Parathyroid adenoma (tissue), 2 donors: ENCODE data around the gene OAT.

Source experiments
- H2AFZ ChIP-seq: fragments of 300-600 bp; sonication (generic); one replicate; pipeline ENCODE4 v1.7.0; 2017; ENCODE audit warnings: antibody characterized with exemption, mild to moderate bottlenecking
- H3K27ac ChIP-seq: fragments of 300-600 bp; sonication (generic); one replicate; pipeline ENCODE4 v1.7.0; 2017
- H3K27me3 ChIP-seq: fragments of 300-600 bp; sonication (generic); one replicate; pipeline ENCODE4 v1.7.0; 2017; ENCODE audit warnings: low read length; ENCODE audit not compliant: control insufficient read depth, insufficient read depth
- H3K36me3 ChIP-seq: fragments of 300-600 bp; sonication (generic); one replicate; pipeline ENCODE4 v1.7.0; 2017; ENCODE audit warnings: low read length; ENCODE audit not compliant: control insufficient read depth, insufficient read depth
- H3K4me1 ChIP-seq: fragments of 300-600 bp; sonication (generic); one replicate; pipeline ENCODE4 v1.7.0; 2017; ENCODE audit warnings: control low read depth
- H3K4me2 ChIP-seq: fragments of 300-600 bp; sonication (generic); one replicate; pipeline ENCODE4 v1.7.0; 2017; ENCODE audit warnings: low read length
- H3K4me3 ChIP-seq: fragments of 300-600 bp; sonication (generic); one replicate; pipeline ENCODE4 v1.7.0; 2017; ENCODE audit warnings: low read depth, low read length
- H3K79me2 ChIP-seq: fragments of 300-600 bp; sonication (generic); one replicate; pipeline ENCODE4 v1.7.0; 2017; ENCODE audit warnings: control low read depth
- H3K9ac ChIP-seq: fragments of 300-600 bp; sonication (generic); one replicate; pipeline ENCODE4 v1.7.0; 2017; ENCODE audit warnings: mild to moderate bottlenecking
- H3K9me3 ChIP-seq: fragments of 300-600 bp; sonication (generic); one replicate; pipeline ENCODE4 v1.7.0; 2017; ENCODE audit warnings: low read length; ENCODE audit not compliant: control insufficient read depth
- CTCF ChIP-seq: fragments of 300-600 bp; sonication (generic); IDR thresholded peaks from one replicate; pipeline ENCODE4 v1.7.0; 2017; ENCODE audit warnings: antibody characterized with exemption, mild to moderate bottlenecking
- donor health status: primary hyperparathyroidism.

OAT gene

GRCh38 chr10:124407456-124407855, 11.3 kb downstream of the OAT start:
- no peaks in the 10 kb centered on the region for H3K9me3 ChIP-seq
- no peaks in the 10 kb centered on the region for H3K79me2 ChIP-seq
- H3K27ac ChIP-seq = no peak overlapping the region
- no peak overlapping the region for H3K9ac ChIP-seq
- no peaks in the 10 kb centered on the region for H3K27me3 ChIP-seq
- no peaks in the 10 kb centered on the region for H3K4me1 ChIP-seq
- no peak overlapping the region for H3K4me3 ChIP-seq
- no peak for TF ChIP-seq CTCF
- H3K4me2 ChIP-seq = no peak overlapping the region
- no peak overlapping the region for H2AFZ ChIP-seq
- no peaks in the 10 kb centered on the region for H3K36me3 ChIP-seq

- Histone ChIP-seq H3K4me1 (no peaks in the 10 kb centered on the region), H3K27ac (no peak overlapping the region), H3K9ac (no peak overlapping the region), H3K79me2 (no peaks in the 10 kb centered on the region), H3K36me3 (no peaks in the 10 kb centered on the region), H2AFZ (no peak overlapping the region), H3K9me3 (no peaks in the 10 kb centered on the region), H3K27me3 (no peaks in the 10 kb centered on the region), H3K4me2 (no peak overlapping the region), H3K4me3 (no peak overlapping the region)
- peak; percentile 64 for TF ChIP-seq CTCF
Measured at GRCh38 chr10:124403548-124403947, 15.2 kb downstream of the OAT start.

- H3K9ac ChIP-seq = no peak overlapping the region
- no peak overlapping the region for H2AFZ ChIP-seq
- no peak for TF ChIP-seq CTCF
- no peaks in the 10 kb centered on the region for H3K36me3 ChIP-seq
- H3K9me3 ChIP-seq = no peaks in the 10 kb centered on the region
- no peak overlapping the region for H3K4me2 ChIP-seq
- no peaks in the 10 kb centered on the region for H3K4me1 ChIP-seq
- H3K27ac ChIP-seq = no peak overlapping the region
- no peaks in the 10 kb centered on the region for H3K27me3 ChIP-seq
- no peak overlapping the region for H3K4me3 ChIP-seq
- H3K79me2 ChIP-seq = no peaks in the 10 kb centered on the region
Measured at GRCh38 chr10:124402273-124402672, 16.4 kb downstream of the OAT start.

- Histone ChIP-seq H2AFZ (no peak overlapping the region), H3K9me3 (no peaks in the 10 kb centered on the region), H3K9ac (no peak overlapping the region), H3K4me3 (no peak overlapping the region), H3K79me2 (no peaks in the 10 kb centered on the region), H3K27me3 (no peaks in the 10 kb centered on the region), H3K4me1 (no peaks in the 10 kb centered on the region), H3K36me3 (no peaks in the 10 kb centered on the region), H3K4me2 (no peak overlapping the region), H3K27ac (no peak overlapping the region)
- TF ChIP-seq CTCF = no peak
Measured at GRCh38 chr10:124401633-124402032, 17.1 kb downstream of the OAT start.

GRCh38 chr10:124394583-124394982, 24.1 kb downstream of the OAT start:
- no peak overlapping the region for H3K27ac ChIP-seq
- no peaks in the 10 kb centered on the region for H3K9me3 ChIP-seq
- TF ChIP-seq CTCF = no peak
- no peak overlapping the region for H3K9ac ChIP-seq
- H3K27me3 ChIP-seq = no peaks in the 10 kb centered on the region
- H3K4me2 ChIP-seq = no peak overlapping the region
- H3K4me1 ChIP-seq = no peaks in the 10 kb centered on the region
- no peaks in the 10 kb centered on the region for H3K79me2 ChIP-seq
- H3K4me3 ChIP-seq = no peak overlapping the region
- no peak overlapping the region for H2AFZ ChIP-seq
- no peaks in the 10 kb centered on the region for H3K36me3 ChIP-seq
